ENCODE data around the gene EXT2.

- no peak for TF ChIP-seq CTCF (IDR thresholded peaks at IDR 0.05)
- no peak for TF ChIP-seq ZFX (IDR thresholded peaks at IDR 0.05; ENCODE audit: borderline replicate concordance)
Observed at GRCh38 chr11:44088871-44089270, 6.6 kb upstream of the EXT2 start.

Data from 22Rv1 (cell line).